OCI-LY3 (cell line): ENCODE data around the gene SLC25A45.

Experiments used
- CTCF ChIP-seq: fragments of 200-600, 300-600 bp; sonication (generic); IDR thresholded peaks from 2 replicates; pipeline ENCODE4 v1.5.1; 2014; ENCODE audit warnings: antibody characterized with exemption, low read length, low read depth
- EZH2phosphoT487 ChIP-seq: fragments of 200-600 bp; shearing (Covaris generic); IDR thresholded peaks from 2 replicates; pipeline ENCODE4 v1.6.1; 2018; ENCODE audit warnings: antibody characterized with exemption, mixed run types, low read depth

- no peak for TF ChIP-seq CTCF
- no peak for TF ChIP-seq EZH2phosphoT487
Measured at GRCh38 chr11:65355776-65356393, 26.6 kb downstream of the SLC25A45 start.
